ENCODE measurements around the gene PIH1D2.
"Not testable (repeated sequence)": the region's sequence is repeated elsewhere in the genome, so short reads cannot be mapped to it uniquely, and the experiment has no call there.

The PIH1D2 gene

DNA sequence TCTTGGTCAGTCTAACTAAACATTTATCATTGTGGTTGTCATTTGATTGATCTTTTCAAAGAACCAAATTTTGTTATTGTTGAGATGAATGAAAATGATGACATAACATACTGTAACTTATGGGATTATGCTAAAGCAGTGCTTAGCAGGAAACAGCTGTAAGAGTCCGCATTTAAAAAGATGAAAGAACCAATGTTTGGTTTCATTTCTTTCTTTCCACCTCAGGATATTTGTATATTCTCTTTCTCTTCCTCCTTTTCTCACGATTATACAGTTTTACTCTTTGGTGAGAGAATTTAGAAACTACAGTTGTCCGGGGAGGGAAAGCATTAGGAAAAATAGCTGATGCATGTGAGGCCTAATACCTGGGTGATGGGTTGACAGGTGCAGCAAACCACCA is 23.1 kb downstream of the PIH1D2 start:
- DNase-seq = no peak

- DNase-seq = no peak
Measured at GRCh38 chr11:112049777-112050176, 24.0 kb downstream of the PIH1D2 start.

DNA sequence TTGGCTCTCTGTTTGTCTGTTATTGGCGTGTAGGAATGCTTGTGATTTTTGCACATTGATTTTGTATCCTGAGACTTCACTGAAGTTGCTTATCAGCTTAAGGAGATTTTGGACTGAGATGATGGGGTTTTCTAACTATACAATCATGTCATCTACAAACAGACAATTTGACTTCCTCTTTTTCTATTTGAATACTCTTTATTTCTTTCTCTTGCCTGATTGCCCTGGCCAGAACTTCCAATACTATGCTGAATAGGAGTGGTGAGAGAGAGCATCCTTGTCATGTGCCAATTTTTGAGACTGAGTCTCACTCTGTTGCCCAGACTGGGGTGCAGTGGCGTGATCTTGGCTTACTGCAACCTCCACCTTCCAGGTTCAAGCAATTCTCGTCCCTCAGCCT is 25.6 kb downstream of the PIH1D2 start:
- not testable (repeated sequence) for DNase-seq

DNA sequence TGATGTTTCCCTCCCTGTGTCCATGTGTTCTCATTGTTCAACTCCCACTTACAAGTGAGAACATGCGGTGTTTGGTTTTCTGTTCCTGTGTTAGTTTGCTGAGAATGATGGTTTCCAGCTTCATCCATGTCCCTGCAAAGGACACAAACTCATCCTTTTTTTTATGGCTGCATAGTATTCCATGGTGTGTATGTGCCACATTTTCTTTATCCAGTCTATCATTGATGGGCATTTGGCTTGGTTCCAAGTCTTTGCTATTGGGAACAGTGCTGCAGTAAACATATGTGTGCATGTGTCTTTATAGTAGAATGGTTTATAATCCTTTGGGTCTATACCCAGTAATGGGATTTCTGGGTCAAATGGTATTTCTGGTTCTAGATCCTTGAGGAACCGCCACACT is 27.2 kb downstream of the PIH1D2 start:
- not testable (repeated sequence) for DNase-seq

GRCh38 chr11:112044961-112045360 is 28.9 kb downstream of the PIH1D2 start:
- no peak for DNase-seq

- no peak for DNase-seq
Measured at GRCh38 chr11:112042961-112043304, 30.9 kb downstream of the PIH1D2 start.

DNA sequence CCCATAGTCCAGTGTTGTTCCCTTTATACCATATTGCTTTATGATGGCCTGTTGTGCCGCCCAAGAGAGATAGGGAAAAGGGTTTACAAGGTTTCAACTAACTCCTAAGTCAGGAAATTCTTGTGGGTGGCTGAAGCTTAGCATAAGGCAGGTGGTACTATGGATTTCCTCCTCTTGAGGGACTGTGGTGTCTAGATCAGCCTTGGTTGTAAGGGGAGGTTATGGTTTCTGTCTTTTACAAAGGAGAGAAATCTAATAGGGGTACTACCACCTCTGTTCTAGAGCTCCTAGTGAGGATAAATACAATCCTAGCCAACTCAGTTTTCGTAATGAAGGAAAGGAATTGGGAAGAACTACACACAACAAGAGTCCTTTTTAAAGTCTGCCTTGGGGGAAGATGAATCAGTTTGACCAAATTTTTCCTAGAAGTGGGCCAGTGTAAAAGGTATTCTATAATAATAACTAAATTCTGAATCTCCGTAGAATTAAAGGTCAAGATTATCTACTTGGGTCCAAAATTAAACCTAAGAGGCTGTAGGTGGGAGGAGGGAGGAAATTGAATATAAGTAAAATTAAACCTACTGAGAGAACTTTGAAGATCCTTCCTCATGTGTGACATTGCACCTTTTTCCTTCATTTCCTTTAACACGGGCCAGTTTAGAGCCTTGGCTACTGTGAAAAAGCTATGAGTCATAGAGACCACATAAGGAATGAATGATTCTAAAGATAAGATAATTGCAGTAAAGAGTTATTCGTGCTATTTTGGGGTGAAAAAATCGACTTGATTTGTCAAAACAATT is 31.5 kb downstream of the PIH1D2 start:
- no peak for DNase-seq

GRCh38 chr11:112037527-112037926 is 36.3 kb downstream of the PIH1D2 start:
- no peak for DNase-seq

DNA sequence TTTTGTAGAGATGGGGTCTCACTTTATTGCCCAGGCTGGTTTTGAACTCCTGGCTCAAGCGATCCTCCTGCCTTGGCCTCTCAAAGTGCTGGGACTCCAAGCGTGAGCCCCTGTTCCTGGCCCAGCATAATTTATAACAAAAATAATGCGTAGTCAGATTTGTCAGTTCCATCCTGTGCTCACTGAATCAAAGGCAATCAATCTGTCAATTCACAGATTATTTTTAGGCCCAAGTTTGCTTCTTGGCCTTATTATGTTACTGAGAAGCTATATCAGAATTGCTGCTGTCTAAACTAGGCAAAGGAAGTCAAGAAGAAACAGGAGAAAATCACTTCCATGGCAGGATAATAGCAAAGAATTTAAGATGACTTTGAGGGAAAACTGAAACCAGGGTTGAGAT is 39.9 kb downstream of the PIH1D2 start:
- no peak for DNase-seq

DNA sequence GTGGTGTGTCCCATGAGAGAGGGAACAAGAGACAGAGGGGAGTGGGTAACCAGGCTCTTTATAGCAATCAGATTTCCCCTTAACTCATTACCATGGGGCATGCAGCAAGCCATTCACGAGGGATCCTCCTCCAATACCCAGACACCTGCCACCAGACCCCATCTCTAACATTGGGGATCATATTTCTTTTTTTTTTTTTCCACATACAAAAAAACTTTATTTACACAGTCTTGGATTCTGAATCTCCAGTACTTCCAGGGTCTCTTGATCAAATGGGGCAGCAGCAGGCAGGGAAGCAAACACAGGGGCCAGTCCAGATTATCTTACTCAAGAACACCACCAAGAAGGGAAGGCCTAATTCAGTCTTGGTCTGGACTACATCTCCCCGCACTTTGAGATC is 44.4 kb downstream of the PIH1D2 start:
- DNase-seq = no peak

GRCh38 chr11:112026784-112027410 is 46.9 kb downstream of the PIH1D2 start:
- not testable (repeated sequence) for DNase-seq

DNA sequence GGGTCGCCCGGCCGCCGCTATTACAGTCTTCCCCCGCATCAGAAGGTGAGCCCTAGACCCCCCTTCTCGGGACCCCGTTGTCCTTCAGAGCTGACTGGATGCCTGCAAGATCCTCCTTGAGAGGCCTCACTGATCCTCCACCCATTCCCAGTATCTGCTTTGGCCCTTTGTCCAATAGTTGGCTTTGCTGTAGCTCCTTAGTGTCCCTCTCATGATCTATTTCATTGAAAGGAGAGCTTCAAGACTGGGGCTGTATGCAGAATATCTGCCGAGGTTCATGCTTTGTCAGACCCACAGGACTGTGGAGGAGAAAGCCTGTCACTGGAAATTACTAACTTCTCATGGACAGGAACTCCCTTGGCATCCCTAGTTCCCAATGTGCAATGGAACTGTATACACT is 48.1 kb downstream of the PIH1D2 start:
- DNase-seq = no peak

GRCh38 chr11:112024773-112025678 is 48.8 kb downstream of the PIH1D2 start, which contains the start of gene DLAT:
TSS of gene DLAT (plus strand) at chr11:112025408. CDS start at chr11:112025473, 65 bp downstream.
- peak; percentile 74 to 79 for DNase-seq

GRCh38 chr11:112024178-112024772 is 49.5 kb downstream of the PIH1D2 start:
- no peak for DNase-seq

DNA sequence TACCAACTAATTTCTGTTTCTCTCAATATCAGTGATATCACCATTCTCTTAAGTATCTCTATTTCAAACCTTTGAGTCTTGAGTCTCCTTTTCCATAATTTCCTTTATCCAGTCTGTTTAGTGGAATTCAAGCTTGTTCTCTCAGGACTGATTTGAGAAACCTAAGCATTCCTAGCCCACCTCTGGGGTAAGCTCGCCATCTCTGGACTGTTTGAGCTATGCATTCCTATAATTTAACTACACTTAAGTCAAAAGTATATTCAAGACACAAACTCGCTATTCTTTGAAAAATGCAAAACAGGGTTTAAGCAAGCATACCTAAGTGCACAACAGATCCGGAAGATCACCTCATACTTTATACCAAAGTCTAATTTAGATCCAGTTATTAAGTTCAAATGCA is 50.7 kb downstream of the PIH1D2 start:
- no peak for DNase-seq

GRCh38 chr11:112019066-112019465 is 54.8 kb downstream of the PIH1D2 start:
- DNase-seq = no peak
